Fibroblast of the aortic adventitia (primary cell): ENCODE results near the gene ITPR1. TPM values are rescaled to one million over a fixed set of nuclear protein-coding genes. Genes with fewer than 3 reads are reported as not detected.
"Not testable (repeated sequence)": the region's sequence is repeated elsewhere in the genome, so short reads cannot be mapped to it uniquely, and the experiment has no call there.

Source experiments
- DNase-seq: peaks from one replicate; pipeline ENCODE4 v3.0.0-alpha.2; 2010; ENCODE audit warnings: low read depth
- H3K4me3 ChIP-seq: 2 replicates; pipeline ENCODE4 v1.5.1; 2011; ENCODE audit warnings: low read depth, mild to moderate bottlenecking, control low read depth, low read length, moderate library complexity
- total RNA-seq: library from RNA; depleted of rRNA; stranded (reverse); fragments of >200 nt; gene quantifications from 2 replicates; pipeline ENCODE4 v1.2.3, GENCODE V29; 2012; ENCODE audit warnings: low replicate concordance
- TF ChIP-seq, protein P1 (sequence below): IDR thresholded peaks from 2 replicates; pipeline ENCODE4 v1.5.1; 2011; ENCODE audit warnings: mild to moderate bottlenecking, low read length, control low read depth, inconsistent platforms; ENCODE audit not compliant: insufficient read depth

ITPR1 gene
- total RNA-seq, 1 donor: 8.9 TPM

DNA sequence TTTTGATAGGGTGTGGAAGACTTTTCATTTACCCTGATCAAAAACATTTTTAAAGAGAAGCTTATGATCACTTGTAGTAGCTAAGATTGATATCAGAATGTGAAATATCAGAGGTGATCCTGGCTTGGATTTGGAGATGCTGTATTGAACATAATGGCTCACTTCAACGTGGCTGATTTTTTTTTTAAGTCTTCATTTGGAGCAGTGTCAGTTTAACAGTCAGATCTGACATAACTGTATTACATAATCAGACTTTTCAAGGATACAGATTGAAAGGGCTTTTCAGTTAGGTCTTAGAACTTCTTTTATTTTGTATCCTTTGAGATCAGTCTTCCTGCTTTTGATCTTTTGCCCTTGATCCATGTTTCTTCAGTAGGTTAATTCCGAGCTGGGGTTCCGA, 98.5 kb downstream of the ITPR1 start:
- no peak for DNase-seq
- TF ChIP-seq, protein P1, sequence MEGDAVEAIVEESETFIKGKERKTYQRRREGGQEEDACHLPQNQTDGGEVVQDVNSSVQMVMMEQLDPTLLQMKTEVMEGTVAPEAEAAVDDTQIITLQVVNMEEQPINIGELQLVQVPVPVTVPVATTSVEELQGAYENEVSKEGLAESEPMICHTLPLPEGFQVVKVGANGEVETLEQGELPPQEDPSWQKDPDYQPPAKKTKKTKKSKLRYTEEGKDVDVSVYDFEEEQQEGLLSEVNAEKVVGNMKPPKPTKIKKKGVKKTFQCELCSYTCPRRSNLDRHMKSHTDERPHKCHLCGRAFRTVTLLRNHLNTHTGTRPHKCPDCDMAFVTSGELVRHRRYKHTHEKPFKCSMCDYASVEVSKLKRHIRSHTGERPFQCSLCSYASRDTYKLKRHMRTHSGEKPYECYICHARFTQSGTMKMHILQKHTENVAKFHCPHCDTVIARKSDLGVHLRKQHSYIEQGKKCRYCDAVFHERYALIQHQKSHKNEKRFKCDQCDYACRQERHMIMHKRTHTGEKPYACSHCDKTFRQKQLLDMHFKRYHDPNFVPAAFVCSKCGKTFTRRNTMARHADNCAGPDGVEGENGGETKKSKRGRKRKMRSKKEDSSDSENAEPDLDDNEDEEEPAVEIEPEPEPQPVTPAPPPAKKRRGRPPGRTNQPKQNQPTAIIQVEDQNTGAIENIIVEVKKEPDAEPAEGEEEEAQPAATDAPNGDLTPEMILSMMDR: no peak
- no peak overlapping the region for H3K4me3 ChIP-seq

DNA sequence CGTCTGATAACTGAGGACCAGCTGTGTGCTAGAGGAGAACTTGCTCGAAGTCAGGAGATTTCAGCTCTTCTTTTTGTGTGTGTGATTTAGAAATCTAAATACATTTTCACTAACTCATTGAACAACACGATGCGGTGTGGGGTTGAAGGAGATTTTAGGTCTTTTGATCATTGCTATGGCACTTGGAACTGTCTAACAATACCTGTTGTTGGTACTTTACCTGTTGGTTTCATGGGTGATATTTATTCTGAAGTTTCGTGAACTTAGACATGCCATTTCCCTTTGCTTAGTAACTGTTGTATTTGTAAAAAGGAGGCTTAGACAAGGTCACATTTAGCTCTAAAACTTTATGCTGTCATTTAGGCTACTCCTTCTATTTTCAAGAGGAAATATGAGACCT, 99.9 kb downstream of the ITPR1 start:
- H3K4me3 ChIP-seq: no peak overlapping the region
- TF ChIP-seq, protein P1: no peak
- DNase-seq: no peak

- no peak for DNase-seq
- TF ChIP-seq, protein P1: no peak
- H3K4me3 ChIP-seq: no peak overlapping the region
Measured at GRCh38 chr3:4595710-4596113, 102.6 kb downstream of the ITPR1 start.

DNA sequence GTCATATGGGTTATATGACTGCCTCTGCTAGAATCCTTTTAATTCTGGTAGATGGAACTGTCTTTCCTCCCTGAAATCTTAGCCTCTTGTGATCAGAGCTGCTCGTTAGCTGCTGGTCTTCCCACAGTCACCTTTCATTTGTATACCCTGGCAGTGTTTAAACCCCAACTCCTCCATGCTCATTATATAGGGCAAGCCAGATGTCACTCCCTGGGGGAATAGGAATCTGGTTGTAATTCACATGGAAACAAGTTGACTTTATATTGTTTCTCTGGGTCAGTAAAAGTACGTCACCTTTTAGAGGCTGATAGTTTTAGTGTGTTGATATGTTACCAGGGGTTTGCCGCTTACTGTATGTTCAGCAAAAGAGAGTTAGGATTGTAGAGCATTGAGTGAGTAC, 103.5 kb downstream of the ITPR1 start:
- H3K4me3 ChIP-seq: no peak overlapping the region
- TF ChIP-seq, protein P1: no peak

GRCh38 chr3:4597208-4597985, 104.2 kb downstream of the ITPR1 start:
- TF ChIP-seq, protein P1: no peak
- no peak overlapping the region for H3K4me3 ChIP-seq
- no peak for DNase-seq

More for the DNA sequence above, 103.5 kb downstream of the ITPR1 start:
- no peak for DNase-seq

DNA sequence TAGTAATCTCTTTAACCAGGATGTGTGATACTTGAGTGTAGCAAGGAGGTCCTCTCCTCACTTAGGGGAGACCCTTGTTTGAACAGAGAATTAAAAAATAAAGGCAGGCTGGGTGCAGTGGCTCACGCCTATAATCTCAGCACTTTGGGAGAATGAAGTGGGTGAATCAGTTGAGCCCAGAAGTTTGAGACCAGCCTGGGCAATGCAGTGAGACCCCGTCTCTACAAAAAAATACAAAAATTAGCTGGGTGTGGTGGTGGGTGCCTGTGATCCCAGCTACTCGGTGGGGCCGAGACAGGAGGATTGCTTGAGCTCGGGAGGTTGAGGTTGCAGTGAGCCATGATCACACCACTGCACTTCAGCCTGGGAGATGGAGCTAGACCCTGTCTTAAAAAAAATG, 105.1 kb downstream of the ITPR1 start:
- H3K4me3 ChIP-seq, DNase-seq: not testable (repeated sequence)

GRCh38 chr3:4599612-4600011, 106.5 kb downstream of the ITPR1 start:
- DNase-seq: no peak
- no peak overlapping the region for H3K4me3 ChIP-seq
- TF ChIP-seq, protein P1: no peak
